ENCODE results near the gene PTGER1.

DNA sequence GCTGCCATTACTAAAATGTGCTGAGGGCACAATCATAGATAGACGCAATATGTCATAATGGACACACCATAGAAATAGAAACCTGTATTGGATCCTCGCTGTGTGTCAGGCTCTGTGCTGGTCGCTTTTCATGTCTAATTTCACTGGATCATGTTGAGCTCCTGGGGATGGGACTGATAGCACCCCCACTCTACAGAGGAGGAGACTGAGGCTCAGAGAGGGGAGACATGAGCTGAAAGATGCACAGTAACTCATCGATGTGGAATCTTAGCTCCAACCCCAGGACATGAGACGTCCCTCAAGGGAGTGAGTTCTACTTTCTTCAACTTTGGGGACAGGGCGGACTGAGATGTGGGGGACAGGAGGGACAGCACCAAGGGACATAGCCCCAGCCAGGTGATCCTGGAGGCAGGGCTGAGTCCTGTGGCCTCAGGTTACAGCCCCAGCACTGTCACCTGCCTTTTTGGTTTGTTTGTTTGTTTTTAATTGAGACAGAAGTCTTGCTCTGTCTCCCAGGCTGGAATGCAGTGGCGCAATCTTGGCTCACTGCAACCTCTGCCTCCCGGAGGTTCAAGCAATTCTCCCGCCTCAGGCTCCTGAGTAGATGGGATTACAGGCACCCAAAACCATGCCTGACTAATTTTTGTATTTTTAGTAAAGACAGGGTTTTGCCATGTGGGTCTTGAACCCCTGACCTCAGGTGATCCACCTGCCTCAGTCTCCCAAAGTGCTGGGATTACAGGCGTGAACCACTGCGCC, 27.4 kb upstream of the PTGER1 start:
- no peak for TF ChIP-seq POLR2AphosphoS5 (IDR thresholded peaks at IDR 0.05; ENCODE audit: low read length)
- no peak for TF ChIP-seq MEF2B (IDR thresholded peaks at IDR 0.05; ENCODE audit: partially characterized antibody, poor library complexity, severe bottlenecking)
- no peak for TF ChIP-seq RBBP5 (conservative IDR thresholded peaks at IDR 0.05)
- no peak for TF ChIP-seq CBX3 (IDR thresholded peaks at IDR 0.05; ENCODE audit: borderline replicate concordance, low read depth)
- no peak for TF ChIP-seq ZNF24 (IDR thresholded peaks at IDR 0.05)
- TF ChIP-seq SIN3A (IDR thresholded peaks at IDR 0.05; ENCODE audit: low read depth, low read length) = no peak
- TF ChIP-seq RCOR1 (conservative IDR thresholded peaks at IDR 0.05; ENCODE audit: low read depth, low read length) = no peak

Measured in GM12878 (cell line).